ENCODE data around the gene HRCT1. TPM values are rescaled to one million over a fixed set of nuclear protein-coding genes. Genes with fewer than 3 reads are reported as not detected.

The HRCT1 gene
- total RNA-seq, 1 experiment from 2014 or later, result 0.32 TPM

DNA sequence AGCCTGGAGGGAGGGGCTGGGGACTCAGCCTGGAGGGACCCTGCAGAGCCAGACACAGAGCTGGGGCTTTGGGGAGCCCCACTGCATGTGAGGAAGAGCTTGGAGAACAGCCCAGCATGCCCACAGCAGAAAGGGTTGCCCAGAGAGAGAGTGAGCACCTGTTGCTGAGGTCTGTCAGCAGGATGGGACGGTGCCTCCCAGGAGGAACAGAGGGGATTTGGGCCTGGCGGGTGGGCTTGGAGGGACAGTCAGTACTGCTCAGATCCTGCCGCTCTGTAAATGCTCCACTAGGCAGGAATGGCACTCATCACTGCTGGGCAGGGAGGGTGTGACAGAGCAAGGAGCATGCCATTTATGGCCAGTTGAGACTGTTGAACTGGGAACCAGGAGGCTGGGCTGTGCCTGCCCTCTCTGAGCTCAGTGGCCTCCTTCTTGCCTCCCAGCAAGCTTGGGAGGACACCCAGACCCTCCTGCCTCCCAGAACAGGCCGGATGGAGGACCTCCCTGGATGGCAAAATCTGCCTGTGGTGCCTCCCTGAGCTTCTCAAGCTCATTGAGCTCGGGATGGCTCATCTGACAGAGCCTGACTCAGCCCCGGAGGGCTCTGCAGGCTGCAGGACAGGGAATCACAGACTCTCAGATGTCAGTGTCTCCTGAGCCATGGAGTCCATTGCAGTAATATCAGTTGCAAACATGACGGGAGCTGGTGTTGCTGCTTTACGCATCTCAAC, 786 bp upstream of the HRCT1 start:
- intact Hi-C loops (cut with micrococcal nuclease), result loop anchor here (2.0 kb wide), 1 partner anchor 70 kb away; no protein-coding TSS in a partner anchor
- peak overlapping the region; percentile 43; the same call in 1 of the 2 replicates for H3K27ac ChIP-seq (ENCODE audit: low read depth, low read length)
- H3K4me2 ChIP-seq (ENCODE audit: low read length), result peak overlapping the region; percentile 78

DNA sequence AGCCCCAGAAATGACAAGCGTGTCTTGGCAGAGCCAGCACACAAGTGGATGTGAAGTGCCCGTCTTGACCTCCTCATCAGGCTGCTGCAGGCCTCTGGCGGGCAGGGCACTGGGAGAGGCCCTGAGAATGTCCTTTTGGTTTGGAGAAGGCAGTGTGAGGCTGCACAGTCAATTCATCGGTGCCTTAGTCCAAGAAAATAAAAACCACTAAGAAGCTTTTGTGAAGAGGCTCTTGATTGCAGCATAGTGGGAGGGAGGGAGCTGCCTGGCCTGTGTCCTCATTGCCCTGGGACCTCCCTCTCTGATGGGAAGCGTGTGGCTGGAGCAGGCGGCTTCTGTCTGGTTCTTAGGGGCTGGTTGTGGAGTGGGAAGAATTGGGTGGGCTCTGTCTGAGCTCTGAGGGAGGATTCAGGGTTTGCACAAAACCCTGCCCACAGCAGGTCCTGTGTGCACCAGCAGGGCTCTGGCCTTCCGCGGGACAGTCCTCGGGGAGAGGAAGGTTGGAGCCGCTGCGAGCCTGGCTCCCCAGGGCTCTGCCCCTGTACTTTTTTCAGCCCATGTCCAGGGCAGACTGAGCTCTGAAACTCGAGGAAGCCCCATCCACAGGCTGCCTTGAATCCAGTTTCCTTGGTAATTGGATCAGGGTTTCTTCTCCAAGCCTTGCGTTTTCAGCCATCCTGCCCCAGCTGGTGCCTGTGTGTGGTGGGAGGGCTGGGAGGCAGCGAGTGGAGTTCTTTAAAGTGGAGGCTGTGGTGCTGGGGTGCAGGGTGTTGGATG, 1.1 kb downstream of the HRCT1 start:
- ChIA-PET RAD21 (ENCODE audit: low non-redundant PET in 1 of 2, low total read pairs in 2 of 2, uncharacterized antibody in 2 of 2, unreplicated experiment in 2 of 2) (no interaction called here), CTCF (no interaction called here), POLR2A (no interaction called here)
- H3K27me3 ChIP-seq (ENCODE audit: insufficient read depth, low read length), result no peaks in the 10 kb centered on the region
- no peak overlapping the region for H2AFZ ChIP-seq (ENCODE audit: low read depth, low read length, poor library complexity, severe bottlenecking)
- H3K27ac ChIP-seq (ENCODE audit: low read depth, low read length), result peak overlapping the region; percentile 76
- H3K9me3 ChIP-seq (ENCODE audit: control insufficient read depth in 1 of 2, insufficient read depth in 1 of 2, low read depth in 1 of 2, low read length in 2 of 2), result no peaks in the 10 kb centered on the region
- no peaks in the 10 kb centered on the region for H3K36me3 ChIP-seq (ENCODE audit: control insufficient read depth in 1 of 2, insufficient read depth in 2 of 2, low read length in 2 of 2)
- H3K9me2 ChIP-seq (ENCODE audit: insufficient read depth), result no peaks in the 10 kb centered on the region
- DNase-seq (ENCODE audit: low read depth, low spot score) (no peak), ATAC-seq (no peak; the same call in 1 of the 2 replicates)
- H3K4me1 ChIP-seq (ENCODE audit: control insufficient read depth in 1 of 2, insufficient read depth in 2 of 2, low read length in 2 of 2), result peaks cover 50 to 74% of the 10 kb centered on the region in 2 experiments
- no peaks in the 10 kb centered on the region for H4K20me1 ChIP-seq (ENCODE audit: insufficient read depth)
- peak overlapping the region; percentile 49 for H3K9ac ChIP-seq (ENCODE audit: low read length)
- H3K4me2 ChIP-seq (ENCODE audit: low read length), result peak overlapping the region; percentile 78
- no TSS peak for BruUV-seq (replicated peaks)
- intact Hi-C loops (cut with micrococcal nuclease), result no loop called here
- H3K79me2 ChIP-seq (ENCODE audit: insufficient read depth, low read length), result no peaks in the 10 kb centered on the region
- H3K4me3 ChIP-seq (replicated peaks in 1 of 2; ENCODE audit: low read depth in 1 of 2, low read length in 2 of 2), result peak overlapping the region in 1 of 2 experiments; percentile 47; a peak in 2 of 4 replicates
- TF ChIP-seq, protein P1, sequence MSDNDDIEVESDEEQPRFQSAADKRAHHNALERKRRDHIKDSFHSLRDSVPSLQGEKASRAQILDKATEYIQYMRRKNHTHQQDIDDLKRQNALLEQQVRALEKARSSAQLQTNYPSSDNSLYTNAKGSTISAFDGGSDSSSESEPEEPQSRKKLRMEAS (IDR thresholded peaks at IDR 0.05), result no peak
- TF ChIP-seq SRF (IDR thresholded peaks at IDR 0.05; ENCODE audit: low read depth), result no peak
- TF ChIP-seq EZH2 (IDR thresholded peaks at IDR 0.05), result no peak

More for the DNA sequence above, 786 bp upstream of the HRCT1 start:
- Histone ChIP-seq H3K4me3 (replicated peaks in 1 of 2; ENCODE audit: low read depth in 1 of 2, low read length in 2 of 2) (peak overlapping the region in 1 of 2 experiments; percentile 39; a peak in 2 of 4 replicates), H3K79me2 (ENCODE audit: insufficient read depth, low read length) (no peaks in the 10 kb centered on the region), H3K27me3 (ENCODE audit: insufficient read depth, low read length) (no peaks in the 10 kb centered on the region), H3K36me3 (ENCODE audit: control insufficient read depth in 1 of 2, insufficient read depth in 2 of 2, low read length in 2 of 2) (no peaks in the 10 kb centered on the region), H4K20me1 (ENCODE audit: insufficient read depth) (no peaks in the 10 kb centered on the region), H3K4me1 (ENCODE audit: control insufficient read depth in 1 of 2, insufficient read depth in 2 of 2, low read length in 2 of 2) (peaks cover 46 to 66% of the 10 kb centered on the region in 2 experiments), H3K9me2 (ENCODE audit: insufficient read depth) (no peaks in the 10 kb centered on the region), H2AFZ (ENCODE audit: low read depth, low read length, poor library complexity, severe bottlenecking) (peak overlapping the region; percentile 51), H3K9me3 (ENCODE audit: control insufficient read depth in 1 of 2, insufficient read depth in 1 of 2, low read depth in 1 of 2, low read length in 2 of 2) (no peaks in the 10 kb centered on the region), H3K9ac (ENCODE audit: low read length) (no peak overlapping the region)
- no TSS peak for BruUV-seq (replicated peaks)
- ChIA-PET CTCF (interaction anchor here (1.2 to 1.9 kb wide), 3 partner anchors 23 to 235 kb away, joined by 3 to 13 read pairs (median 4); no protein-coding TSS in a partner anchor), RAD21 (ENCODE audit: low non-redundant PET in 1 of 2, low total read pairs in 2 of 2, uncharacterized antibody in 2 of 2, unreplicated experiment in 2 of 2) (no interaction called here), POLR2A (no interaction called here)
- ATAC-seq (peak; percentile 15), DNase-seq (ENCODE audit: low read depth, low spot score) (no peak)
- TF ChIP-seq ELF1 (IDR thresholded peaks at IDR 0.05; ENCODE audit: borderline replicate concordance, low read depth) (no peak), POLR2A (IDR thresholded peaks at IDR 0.05; ENCODE audit: borderline replicate concordance, extremely low read depth, insufficient read depth, insufficient read length) (no peak), EZH2phosphoT487 (IDR thresholded peaks at IDR 0.05; ENCODE audit: borderline replicate concordance) (no peak), ZNF274 (IDR thresholded peaks at IDR 0.05; ENCODE audit: low read depth, low read length) (no peak), YY1 (IDR thresholded peaks at IDR 0.05; ENCODE audit: extremely low read depth, insufficient replicate concordance, low read depth, low read length) (no peak)
- TF ChIP-seq, protein P1 (IDR thresholded peaks at IDR 0.05), result no peak

Measured in HCT116 (cell line).